Measurements from ENCODE around the gene CYP3A7.
"Not testable (repeated sequence)": the region's sequence is repeated elsewhere in the genome, so short reads cannot be mapped to it uniquely, and the experiment has no call there.

The CYP3A7 gene

DNA sequence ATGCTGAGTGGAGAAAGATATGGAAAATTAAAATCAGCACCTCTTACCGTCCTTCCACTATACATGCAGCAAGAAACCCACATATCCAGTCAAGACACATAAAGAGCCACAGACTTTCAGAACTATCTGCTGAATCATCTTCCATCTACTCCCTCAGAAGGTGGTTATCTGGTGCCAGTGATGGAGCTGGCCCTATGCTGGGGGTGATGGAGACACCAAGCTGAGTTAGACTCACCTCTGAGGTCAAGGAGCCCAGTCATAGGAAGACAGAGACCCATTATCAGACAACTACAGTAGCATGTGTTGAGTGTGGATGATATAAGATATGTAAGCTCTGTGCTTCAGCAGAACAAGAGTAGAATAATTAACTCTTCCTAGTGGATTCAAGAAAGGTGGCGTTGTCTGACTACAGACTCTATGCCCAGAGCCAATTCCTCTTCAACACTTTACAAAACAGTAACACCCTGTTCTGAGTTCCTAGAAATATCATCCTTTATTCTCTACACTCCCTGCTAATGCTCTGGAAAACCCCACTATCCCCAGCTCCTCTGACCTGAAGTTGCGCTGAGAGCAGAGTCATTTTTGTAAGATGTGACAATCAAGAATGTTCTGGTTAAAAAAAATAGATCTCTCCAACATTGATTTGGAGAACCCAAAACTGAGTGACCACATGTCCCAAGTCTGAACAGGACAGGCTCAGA lies 69.5 kb downstream of the CYP3A7 start:
- no peak for DNase-seq

DNA sequence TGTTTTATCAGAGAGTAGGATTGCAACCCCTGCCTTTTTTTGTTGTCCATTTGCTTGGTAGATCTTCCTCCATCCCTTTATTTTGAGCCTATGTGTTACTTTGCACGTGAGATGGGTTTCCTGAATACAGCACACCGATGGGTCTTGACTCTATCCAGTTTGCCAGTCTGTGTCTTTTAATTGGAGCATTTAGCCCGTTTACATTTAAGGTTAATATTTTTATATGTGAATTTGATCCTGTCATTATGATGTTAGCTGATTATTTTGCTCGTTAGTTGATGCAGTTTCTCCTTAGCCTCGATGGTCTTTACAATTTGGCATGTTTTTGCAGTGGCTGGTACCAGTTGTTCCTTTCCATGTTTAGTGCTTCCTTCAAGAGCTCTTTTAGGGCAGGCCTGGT lies 77.1 kb downstream of the CYP3A7 start:
- DNase-seq = not testable (repeated sequence)
